Measurements from ENCODE around the gene PNLIPRP2.

Gene PNLIPRP2

DNA sequence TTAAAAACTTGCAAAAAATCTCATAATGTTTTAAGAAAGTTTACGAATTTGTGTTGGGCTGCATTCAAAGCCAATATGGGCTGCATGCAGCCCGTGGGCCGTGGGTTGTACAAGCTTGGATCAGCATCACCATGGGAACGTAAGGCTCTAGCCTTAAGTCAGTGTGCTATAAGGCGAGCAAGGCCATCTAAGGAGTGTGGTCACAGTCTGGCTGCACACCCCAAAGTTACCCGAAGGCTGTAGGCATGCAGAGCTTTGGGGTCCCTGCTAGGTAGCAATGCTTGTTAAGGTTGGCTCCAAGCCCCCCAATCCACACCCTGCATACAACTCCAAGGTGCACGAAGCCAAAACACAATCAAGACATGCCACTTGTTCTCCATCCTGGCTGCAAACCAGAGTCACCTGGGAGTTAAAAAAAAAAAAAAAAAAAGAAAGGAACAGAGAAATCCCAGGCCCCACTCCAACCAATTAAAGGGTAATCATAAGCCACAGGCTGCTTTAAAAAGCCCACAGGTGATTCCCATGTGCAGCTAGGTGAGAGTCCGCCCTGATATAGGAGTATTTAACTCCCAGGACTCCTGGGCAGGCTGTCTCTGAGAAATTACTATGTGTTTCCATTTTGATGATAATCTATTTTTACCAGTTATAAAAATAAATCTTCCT is 8.5 kb upstream of the PNLIPRP2 start:
- in situ Hi-C loops (cut with HindIII; ENCODE audit: low sequenced_read_pairs): no loop called here

DNA sequence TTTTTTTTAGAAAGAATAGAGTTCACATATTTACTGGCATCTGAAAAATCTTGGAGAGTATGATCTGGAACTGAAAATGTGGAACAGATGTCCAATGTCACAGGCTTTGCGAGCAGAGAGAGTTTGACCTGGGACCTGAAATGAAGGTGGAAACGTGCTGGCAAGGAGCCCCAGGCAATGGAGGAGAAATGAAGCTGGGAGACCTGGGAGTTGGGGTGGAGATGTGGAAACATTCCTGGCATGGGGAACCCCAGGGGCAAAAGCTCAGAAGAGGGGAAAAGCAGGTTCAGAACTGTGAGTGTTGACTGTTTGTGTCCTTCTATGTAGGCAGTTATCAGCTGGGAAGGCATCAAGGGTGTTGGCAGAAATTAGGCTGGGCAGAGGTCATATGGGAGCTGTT is 7.3 kb upstream of the PNLIPRP2 start:
- in situ Hi-C loops (cut with HindIII; ENCODE audit: low sequenced_read_pairs): no loop called here

DNA sequence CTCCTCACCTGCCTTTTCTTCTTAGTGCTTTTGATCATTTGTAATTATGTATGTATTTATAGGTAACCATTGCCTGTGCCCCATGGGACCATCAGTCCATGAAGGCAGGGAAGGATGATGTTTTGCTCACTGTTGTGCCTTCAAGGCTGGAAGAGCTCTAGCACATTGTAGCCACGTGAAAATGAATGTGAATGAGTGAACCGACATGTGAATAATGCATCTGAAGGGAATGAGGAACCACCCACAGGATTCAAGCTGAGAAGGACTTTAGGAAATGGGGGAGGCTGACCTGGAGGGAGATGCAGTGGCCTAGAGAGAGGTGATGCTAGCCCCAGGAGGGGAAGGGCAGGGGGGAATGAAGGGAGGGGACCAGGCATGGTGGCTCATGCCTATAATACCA is 6.0 kb upstream of the PNLIPRP2 start:
- in situ Hi-C loops (cut with HindIII; ENCODE audit: low sequenced_read_pairs): no loop called here

DNA sequence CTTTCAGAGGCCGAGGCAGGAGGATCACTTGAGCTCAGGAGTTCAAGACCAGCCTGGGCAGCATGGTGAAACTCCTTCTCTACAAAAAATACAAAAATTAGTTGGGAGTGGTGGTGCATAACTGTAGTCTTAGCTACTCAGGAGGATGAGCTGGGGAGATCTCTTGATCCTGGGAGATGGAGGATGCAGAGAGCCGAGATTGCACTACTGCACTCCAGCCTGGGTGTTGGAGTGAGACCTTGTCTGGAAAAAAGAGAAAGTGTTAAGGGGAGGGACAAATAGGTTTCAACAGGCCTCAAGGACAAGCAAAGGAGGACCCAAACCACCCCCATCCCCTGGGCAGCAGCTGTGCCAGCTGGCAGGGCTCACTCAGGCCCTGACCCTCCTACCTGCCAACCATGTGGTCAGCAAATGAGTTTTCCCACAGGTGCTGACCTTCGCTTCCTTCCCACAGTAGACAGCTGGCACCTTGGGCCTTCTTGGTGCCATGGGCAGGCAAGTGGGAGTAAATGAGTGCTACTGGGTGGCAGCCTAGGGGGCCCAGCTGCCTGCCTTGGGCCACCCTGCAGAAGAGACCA is 5.5 kb upstream of the PNLIPRP2 start:
- in situ Hi-C loops (cut with HindIII; ENCODE audit: low sequenced_read_pairs): no loop called here

DNA sequence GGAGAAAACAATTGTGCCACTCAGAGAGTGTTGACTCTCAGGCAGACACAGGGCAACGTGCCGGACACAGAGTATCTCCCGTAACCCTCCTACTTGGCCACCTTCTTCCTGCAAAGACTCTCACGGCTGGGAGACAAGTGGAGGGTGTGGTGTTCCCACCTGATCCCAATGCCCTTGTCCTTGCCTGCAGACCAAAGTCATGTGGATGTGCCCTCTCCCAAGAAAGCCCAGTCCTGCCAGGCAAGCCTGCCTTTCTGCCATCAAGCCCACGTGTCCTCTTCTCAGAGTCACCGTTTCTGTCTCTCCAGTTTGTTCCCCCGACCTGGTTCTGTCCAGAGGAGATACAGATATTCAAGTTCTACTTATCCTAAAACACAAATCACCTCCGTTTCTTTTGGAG is 723 bp downstream of the PNLIPRP2 start:
- in situ Hi-C loops (cut with HindIII; ENCODE audit: low sequenced_read_pairs): no loop called here

DNA sequence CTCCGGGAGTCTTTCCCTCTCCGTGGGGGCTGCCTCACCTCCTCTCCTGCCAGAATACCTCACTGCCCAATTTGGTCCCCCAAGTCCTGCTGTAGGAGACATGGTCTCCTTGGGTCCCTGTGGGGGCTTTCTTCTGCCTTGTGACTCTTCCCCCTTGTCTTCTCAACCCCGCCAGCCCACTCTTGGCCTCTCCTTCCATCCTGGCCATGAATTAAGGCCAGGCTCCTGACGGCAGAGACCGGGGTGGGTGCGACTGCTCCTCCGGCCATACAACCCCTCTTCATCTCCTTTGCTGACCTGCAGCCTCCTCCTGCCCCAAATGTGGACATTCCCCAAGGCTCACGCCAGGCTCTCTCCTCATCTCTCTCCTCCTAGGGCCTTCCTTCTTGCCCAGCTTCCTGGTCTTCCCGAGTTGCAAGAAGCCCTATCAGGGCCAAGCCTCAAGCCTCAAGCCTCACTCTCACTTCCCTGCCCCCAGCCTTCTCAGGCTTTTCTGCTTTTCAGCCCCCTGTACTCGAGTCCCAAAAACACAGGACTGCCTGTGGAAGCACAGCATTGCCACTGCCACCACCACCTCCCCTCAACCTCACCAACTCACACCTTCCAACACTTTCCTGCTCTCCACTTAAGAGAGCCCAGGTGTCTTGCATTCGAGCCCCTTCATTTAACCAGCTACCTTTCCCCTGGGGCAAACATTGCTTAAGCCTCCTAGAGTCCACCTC is 1.3 kb downstream of the PNLIPRP2 start:
- in situ Hi-C loops (cut with HindIII; ENCODE audit: low sequenced_read_pairs): no loop called here

DNA sequence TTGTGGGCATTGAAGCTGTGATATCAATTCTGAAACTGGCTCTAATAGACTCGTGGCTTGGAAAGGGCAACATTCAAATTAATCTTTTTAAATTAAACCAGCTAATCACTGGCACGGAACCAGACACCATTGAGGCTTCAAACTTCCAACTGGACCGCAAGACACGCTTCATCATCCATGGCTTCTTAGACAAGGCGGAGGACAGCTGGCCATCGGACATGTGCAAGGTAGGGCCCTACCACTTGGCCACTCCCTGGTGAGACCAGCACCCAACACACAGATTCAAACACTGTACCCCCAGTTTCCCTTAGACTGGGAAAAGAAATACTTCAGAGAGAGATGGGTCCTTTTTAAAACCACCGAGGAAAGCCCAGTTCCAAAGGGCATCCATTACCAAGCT is 5.1 kb downstream of the PNLIPRP2 start:
- in situ Hi-C loops (cut with HindIII; ENCODE audit: low sequenced_read_pairs): no loop called here

DNA sequence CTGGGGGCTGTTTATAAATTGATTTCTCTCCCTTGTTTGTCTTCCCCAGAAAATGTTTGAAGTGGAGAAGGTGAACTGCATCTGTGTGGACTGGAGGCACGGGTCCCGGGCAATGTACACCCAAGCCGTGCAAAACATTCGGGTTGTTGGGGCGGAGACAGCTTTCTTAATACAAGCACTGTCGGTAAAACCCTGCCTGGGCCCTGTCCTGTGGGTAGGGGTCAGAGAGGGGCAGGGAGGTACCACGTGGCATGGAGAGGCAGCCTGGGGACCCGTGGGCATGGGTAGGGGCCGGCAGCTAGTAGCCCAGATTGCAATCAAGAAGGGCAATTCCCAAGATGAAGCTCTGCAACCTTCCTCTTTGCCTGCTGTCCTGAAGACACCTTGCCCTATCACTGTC is 6.1 kb downstream of the PNLIPRP2 start:
- in situ Hi-C loops (cut with HindIII; ENCODE audit: low sequenced_read_pairs): no loop called here

DNA sequence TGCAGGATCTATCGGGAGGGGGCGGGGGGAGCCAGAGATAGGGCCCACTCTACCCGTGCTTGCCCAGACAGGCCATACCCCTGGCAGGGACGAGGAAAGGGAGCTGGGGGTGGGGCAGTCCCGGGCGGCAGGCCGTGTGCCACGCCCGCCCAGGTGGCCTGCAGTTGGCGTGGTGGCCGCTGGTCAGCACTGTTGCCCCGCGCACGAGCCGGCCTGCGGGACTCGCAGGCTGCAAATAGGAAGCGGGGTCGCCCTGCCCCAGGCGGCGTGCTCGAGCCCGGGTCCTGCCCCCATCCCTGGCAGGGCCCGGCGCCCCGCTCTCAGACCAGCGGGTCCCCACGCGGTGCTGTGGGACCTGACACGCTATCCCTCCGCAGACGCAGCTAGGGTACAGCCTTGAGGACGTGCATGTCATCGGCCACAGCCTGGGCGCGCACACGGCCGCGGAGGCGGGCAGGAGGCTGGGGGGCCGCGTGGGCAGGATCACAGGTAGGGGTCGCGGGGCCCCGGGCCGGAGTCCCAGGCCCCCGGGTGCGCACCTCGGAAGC is 6.7 kb downstream of the PNLIPRP2 start:
- in situ Hi-C loops (cut with HindIII; ENCODE audit: low sequenced_read_pairs): no loop called here

DNA sequence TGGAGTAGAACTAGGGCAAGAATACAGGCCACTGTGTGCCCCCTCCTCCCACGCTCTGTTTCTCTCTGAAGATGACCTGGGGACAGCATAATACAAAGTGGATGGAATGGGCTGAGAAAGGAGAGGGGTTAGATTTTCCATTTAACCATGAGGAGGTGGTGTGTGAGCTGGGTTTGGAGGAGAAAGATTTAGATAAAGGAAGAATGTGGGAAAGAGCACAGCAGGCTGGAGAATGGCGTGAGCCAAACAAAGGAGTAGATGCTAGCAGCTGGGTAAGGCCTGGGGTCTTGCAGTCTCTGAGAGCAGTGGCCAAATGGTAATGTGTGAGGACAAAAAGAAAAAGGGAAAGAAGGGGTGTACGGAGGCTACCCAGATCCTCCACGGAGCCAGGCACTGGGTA is 8.6 kb downstream of the PNLIPRP2 start:
- in situ Hi-C loops (cut with HindIII; ENCODE audit: low sequenced_read_pairs): no loop called here

DNA sequence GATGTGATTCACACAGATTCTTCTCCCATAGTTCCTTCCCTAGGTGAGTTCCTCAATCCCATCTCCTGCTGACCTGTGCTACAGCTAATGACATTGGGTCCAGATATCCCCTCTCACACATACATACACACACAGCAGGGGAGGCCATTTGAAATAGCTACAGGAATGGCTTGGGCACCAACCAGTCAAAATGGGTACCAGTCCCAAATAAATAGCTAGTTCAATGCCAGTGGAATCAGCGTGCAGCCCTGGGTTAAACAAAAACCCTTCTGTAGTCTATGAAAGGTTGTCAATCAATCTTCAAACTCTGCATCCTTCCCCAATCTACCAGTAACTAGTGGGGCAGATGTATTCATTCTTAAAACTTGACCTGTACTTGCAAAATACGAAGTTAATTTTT is 9.3 kb downstream of the PNLIPRP2 start:
- in situ Hi-C loops (cut with HindIII; ENCODE audit: low sequenced_read_pairs): no loop called here

DNA sequence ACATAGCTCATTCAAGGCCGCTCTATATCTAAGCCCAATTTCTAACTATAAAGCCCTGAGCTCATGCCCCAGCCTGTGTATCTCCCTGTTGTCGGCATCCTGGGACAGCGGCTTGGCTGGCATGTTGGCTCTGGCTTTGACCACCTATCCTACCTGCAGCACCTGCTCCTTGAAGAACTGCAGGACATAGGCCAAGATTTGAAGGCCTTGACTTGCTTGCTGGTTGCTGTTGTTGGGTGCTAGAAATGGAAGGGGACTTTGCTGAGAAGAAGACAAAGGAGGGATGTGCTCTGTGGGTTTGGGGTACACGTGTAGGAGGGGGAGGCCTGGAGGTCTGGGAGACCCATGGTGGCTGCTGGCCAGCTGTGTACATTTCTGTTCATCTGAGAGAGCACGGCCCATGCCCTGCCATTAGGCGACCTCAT is 11.1 kb downstream of the PNLIPRP2 start:
- in situ Hi-C loops (cut with HindIII; ENCODE audit: low sequenced_read_pairs): no loop called here

DNA sequence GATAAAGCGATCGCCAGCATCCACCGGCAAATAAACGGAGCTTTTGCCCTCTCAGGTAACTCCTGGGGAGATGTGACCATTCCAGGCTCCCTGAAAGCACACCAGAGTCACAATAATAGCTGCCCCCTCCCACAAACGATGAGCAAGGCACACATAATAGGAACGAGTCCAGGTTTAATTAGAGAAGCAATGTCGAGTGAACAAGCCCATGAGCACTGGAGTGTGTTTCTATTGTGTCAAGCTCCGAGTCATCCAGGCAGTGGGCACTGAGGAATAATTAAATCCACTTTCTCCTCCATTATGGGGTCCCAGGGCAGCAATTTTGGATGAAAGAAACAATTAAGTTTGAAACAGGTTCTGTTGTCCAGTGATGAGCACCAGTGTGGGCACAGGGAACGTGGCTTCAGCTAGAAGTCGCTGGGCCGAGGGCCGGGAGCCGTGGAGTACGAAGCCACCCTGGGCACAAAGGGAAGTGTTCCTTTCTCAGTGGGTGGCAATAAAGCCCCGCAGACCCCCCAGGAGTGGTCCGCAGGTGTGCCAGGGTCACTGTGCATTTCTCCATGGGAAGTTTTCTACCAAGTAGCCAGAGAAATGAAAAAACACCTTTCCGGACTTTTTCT is 12.0 kb downstream of the PNLIPRP2 start:
- in situ Hi-C loops (cut with HindIII; ENCODE audit: low sequenced_read_pairs): no loop called here

DNA sequence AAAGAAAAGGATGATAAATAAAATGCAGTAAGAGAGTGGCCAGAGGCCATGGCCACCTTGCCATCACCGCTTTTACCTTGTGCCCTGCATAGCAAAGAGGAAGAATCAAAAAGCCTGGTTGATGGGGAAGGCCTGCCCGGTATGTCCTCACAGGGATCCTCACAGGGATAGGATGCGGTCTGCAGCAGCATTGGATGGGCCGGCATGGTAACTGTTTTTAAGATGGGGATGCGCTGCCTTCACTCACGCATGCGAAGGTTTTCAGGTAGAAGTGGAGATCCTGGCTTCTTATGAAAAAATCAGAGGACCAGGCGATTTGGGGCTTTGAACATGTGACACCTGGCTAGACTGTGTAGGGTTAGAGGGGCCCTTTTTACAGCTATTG is 12.5 kb downstream of the PNLIPRP2 start:
- in situ Hi-C loops (cut with HindIII; ENCODE audit: low sequenced_read_pairs): no loop called here

DNA sequence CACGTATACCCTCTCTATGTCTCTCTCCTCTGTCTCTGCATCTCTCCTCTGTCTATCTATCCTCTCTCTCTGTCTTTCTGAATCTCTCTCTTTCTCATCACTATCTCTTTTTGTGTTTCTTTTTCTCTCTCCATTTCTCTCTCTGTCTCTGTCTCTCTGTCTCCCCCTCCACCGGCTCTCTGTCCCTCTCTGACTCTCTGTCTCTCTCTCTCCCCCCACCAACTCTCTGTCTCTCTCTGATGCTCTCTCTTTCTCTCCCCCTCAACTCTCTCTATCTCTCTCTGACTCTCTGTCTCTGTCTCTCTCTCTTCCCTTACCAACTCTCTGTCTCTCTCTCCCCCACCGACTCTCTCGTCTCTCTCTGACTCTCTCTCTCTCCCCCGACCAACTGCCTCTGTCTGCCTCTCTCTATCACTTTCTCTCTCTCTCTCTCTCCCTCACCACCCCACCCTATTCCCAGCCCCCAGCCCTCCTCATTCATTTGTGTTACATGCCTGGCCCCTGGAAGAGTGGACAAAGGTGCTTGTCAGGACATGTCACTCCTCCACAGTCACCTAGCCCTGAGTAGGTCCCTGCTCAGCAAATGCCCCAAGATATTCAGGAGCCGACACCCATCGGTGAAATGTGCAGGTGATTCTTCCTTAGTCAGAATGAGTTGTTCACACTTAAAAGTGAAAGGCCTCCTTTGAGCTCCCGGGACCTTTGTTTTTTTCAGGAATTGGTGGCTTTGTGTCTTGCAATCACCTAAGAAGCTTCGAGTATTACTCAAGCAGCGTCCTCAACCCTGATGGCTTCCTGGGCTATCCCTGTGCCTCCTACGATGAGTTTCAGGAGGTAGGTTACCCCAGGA is 13.6 kb downstream of the PNLIPRP2 start:
- in situ Hi-C loops (cut with HindIII; ENCODE audit: low sequenced_read_pairs): no loop called here

DNA sequence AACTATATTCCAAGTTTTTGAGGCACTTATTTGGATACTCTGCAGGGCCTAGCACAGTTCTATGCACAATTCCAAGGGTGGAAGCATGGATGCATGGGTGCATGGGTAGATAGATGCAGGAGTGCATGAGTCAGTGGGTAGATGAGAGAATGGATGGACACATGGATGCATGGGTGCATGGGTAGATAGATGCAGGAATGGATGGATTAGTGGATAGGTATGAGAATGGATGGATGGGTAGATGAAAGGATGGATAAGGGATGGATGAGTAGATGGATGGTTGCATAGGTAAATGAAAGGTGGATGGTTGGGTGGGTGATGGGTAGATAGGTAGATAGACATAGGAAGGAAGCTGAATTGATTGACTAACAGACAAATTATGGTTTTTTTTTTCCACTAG is 15.6 kb downstream of the PNLIPRP2 start:
- in situ Hi-C loops (cut with HindIII; ENCODE audit: low sequenced_read_pairs): no loop called here

DNA sequence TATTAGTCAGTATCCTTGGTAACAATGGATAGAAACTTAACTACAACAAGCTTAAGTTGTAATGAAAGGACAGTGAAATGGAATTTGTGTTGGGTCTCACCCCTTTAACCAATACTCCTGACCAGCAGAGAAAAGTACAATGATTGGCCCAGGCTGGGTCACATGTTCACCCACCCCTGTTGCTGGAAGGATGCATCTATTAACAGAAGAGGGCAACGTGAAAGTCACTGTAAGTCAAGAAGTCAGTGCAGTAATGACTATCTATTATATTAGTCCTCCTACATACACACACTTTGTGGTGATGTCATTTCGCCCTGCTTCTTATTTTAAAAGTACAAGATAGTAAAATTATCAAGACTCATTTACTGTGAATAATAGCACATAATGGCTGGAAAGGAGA is 16.2 kb downstream of the PNLIPRP2 start:
- in situ Hi-C loops (cut with HindIII; ENCODE audit: low sequenced_read_pairs): no loop called here

DNA sequence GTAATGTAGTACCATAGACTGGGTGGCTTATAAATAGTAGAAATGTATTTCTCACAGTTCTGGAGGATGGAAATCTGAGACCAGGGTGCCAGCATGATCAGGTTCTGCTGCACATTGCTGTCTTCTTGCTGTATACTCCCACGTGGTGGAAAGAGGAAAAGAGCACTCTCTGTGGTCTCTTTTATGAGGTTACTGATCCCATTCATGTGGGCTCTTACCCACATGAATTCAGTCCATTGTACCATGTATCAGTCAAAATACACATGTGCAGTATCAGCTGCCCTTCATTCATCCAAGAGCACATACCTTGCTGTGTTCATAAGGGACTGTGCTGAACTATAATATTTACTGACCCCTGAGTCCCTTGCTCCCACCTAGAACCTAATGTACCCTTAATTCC is 17.1 kb downstream of the PNLIPRP2 start:
- in situ Hi-C loops (cut with HindIII; ENCODE audit: low sequenced_read_pairs): no loop called here

DNA sequence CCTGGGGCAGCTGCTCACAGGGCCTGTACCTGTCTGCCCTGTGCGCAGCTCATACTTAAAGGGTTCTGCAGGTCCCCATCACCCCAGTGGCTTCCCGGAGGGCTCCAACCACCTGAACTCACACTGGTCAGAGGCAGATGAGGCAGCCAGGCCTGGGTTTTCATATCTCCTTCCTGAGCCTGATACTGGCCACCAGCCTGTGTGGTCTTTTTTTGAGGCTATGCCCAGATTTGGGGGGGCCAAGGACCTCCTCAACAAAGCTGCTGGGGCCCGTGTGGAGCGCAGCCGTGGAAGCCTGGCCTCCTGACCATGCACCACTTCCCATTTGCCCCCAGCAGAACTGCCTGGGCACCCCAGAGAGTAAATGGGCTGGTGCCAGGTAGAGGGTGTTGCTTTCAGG is 25.7 kb downstream of the PNLIPRP2 start:
- in situ Hi-C loops (cut with HindIII; ENCODE audit: low sequenced_read_pairs): no loop called here

DNA sequence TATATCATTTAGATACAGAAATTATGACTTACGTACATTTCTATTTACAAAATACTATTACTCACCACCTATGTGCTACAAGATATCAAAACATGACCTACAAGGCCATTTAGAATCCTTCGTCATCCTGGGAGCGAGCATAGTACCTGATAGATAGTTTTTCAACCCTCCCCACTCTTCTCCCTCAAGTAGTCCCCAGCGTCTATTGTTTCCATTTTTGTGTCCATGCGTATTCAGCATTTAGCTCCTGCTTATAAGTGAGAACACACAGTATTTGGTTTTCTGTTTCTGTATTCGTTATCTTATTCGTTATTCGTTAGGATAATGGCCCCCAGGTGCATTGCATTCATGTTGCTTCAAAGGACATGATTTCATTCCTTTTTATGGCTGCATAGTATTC is 28.1 kb downstream of the PNLIPRP2 start:
- in situ Hi-C loops (cut with HindIII; ENCODE audit: low sequenced_read_pairs): no loop called here

DNA sequence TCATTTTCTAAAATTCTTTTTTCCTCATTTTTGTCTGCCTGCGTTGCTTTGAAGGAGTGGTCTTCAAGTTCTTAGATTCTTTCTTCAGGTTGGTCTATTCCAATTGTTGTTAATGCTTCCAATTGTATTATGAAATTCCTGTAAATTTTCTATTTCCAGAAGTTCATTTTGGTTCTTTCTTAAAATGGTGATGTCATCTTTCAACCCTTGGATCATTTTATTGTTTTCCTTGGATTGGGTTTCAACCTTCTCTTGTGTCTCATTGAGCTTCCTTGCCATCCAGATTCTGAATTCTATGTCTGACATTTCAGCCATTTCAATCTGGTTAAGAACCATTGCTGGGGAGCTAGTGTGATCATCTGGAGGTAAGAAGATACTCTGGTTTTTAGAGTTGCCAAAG is 33.1 kb downstream of the PNLIPRP2 start:
- in situ Hi-C loops (cut with HindIII; ENCODE audit: low sequenced_read_pairs): no loop called here
